Stimulated activated naive B cell treated with anti-CD40 and anti-IgM and Interleukin-4, amounts not matched to agents 10 μg/mL and 1 μg/mL and 100 μg/mL, for 72 hours (primary cell): ENCODE results near the gene SLC36A4.
"Not testable (repeated sequence)": the region's sequence is repeated elsewhere in the genome, so short reads cannot be mapped to it uniquely, and the experiment has no call there.

Experiments
- ATAC-seq, 2 donors: fragments of 150-1000 bp; cut with Tn5 transposase; replicated peaks; 2 replicates each; pipeline ENCODE4 v1.10.0; 2021; ENCODE audit warnings: moderate library complexity in 1 of 2
- DNase-seq: peaks from one replicate; pipeline ENCODE4 v3.0.0; 2021
- H3K27ac Mint-ChIP-seq: one replicate; pipeline ENCODE4 v1.8.0; 2022; ENCODE audit warnings: mild to moderate bottlenecking, mixed read lengths
- H3K27me3 Mint-ChIP-seq, 2 donors: one replicate each; pipeline ENCODE4 v1.8.0; 2022; ENCODE audit warnings: mixed read lengths in 2 of 2
- H3K36me3 Mint-ChIP-seq, 2 donors: one replicate each; pipeline ENCODE4 v1.8.0; 2022; ENCODE audit warnings: mixed read lengths in 2 of 2, mild to moderate bottlenecking in 1 of 2
- H3K4me1 Mint-ChIP-seq, 2 donors: one replicate each; pipeline ENCODE4 v1.8.0; 2022; ENCODE audit warnings: mixed read lengths in 2 of 2, mild to moderate bottlenecking in 1 of 2
- H3K4me3 Mint-ChIP-seq, 2 donors: one replicate each; pipeline ENCODE4 v1.8.0; 2022; ENCODE audit warnings: mild to moderate bottlenecking in 2 of 2, mixed read lengths in 2 of 2, moderate library complexity in 1 of 2
- H3K9me3 Mint-ChIP-seq, 2 donors: one replicate each; pipeline ENCODE4 v1.8.0; 2022; ENCODE audit warnings: mixed read lengths in 2 of 2, mild to moderate bottlenecking in 1 of 2

The SLC36A4 gene

DNA sequence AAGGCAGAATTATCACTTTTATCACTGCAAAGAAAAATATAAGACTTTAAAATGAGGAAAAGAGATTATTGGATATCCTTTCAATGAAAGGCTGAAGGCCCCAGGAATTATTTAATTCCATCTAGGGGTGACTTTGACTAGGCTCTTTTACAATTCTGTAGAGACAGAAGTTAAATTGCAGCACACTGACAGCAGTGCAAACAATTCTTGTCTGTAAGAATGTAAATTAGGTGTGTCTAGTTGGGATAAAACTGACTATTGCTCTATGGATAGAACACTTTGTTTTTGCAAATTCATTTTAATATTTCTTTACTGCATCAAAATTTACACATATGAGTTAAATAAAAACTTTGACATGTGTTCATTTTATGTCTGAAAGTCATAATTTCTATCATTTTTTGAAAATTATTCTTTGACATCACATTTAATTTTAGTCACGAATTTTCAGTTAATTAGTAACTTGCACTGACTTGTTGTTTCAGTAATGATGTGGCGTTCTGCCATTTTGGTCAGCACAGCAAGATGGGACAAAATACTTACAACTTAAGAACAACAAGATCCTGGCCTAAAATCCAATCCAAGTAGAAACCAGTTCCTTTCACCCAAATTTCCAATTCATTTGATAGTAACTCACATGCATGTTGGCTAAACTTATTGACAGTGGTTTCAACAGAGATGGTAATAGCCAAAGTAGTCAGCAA, 75.1 kb downstream of the SLC36A4 start:
- ATAC-seq: no peak
- peaks cover 18 to 28% of the 10 kb centered on the region in 2 donors for H3K27me3 Mint-ChIP-seq
- peaks cover 0 to 4% of the 10 kb centered on the region in 2 donors for H3K9me3 Mint-ChIP-seq

DNA sequence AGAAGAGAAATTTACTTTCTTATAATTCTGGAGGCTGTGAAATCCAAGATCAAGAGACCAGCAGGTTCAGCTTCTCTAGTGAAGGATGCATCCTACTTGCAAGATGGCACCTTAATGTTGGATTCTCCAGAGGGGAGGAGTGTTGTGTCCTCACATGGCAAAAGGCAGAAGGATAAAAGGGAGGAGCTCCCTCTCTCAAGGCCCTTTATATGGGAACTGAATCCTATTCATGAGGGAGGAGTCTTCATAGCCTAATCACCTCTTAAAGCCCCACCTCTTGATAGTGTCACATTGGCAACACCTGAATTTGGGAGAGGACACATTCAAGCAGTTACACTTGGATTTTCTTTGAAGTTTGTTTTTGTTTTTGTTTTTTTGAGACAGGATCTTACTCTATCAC, 79.5 kb downstream of the SLC36A4 start:
- no peaks in the 10 kb centered on the region for H3K9me3 Mint-ChIP-seq
- H3K36me3 Mint-ChIP-seq: no peaks in the 10 kb centered on the region
- H3K27me3 Mint-ChIP-seq: peaks cover 14 to 20% of the 10 kb centered on the region in 2 donors
- ATAC-seq (no peak), DNase-seq (no peak)
- H3K4me3 Mint-ChIP-seq: no peak overlapping the region
- H3K27ac Mint-ChIP-seq: no peak overlapping the region
- no peaks in the 10 kb centered on the region for H3K4me1 Mint-ChIP-seq

More for the DNA sequence above, 75.1 kb downstream of the SLC36A4 start:
- DNase-seq: no peak
- Mint-ChIP-seq H3K27ac (no peak overlapping the region), H3K36me3 (no peaks in the 10 kb centered on the region), H3K4me1 (no peaks in the 10 kb centered on the region), H3K4me3 (no peak overlapping the region)

DNA sequence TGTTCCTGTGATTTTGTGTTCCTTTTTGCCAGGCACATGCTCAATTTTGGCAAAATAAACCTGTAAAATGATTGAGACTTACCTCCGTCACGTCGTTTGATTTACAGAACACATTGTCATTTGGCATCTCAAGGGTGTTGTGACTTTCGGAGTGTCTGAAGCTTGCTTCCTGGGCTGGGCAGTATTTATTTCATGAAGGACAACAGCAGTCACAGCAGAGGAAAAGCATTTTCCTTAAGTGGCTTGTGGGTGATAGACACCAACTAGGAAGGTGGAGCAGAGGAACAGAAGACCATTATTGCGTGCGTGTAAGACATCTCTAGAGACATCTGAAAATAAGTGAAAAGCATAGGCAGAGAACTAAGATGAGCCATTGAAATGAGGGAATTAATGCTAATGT, 80.2 kb downstream of the SLC36A4 start:
- no peak overlapping the region for H3K27ac Mint-ChIP-seq
- H3K4me3 Mint-ChIP-seq: no peak overlapping the region
- no peaks in the 10 kb centered on the region for H3K4me1 Mint-ChIP-seq
- peaks cover 14 to 20% of the 10 kb centered on the region in 2 donors for H3K27me3 Mint-ChIP-seq
- no peaks in the 10 kb centered on the region for H3K36me3 Mint-ChIP-seq
- no peak for DNase-seq
- no peak for ATAC-seq
- no peaks in the 10 kb centered on the region for H3K9me3 Mint-ChIP-seq

DNA sequence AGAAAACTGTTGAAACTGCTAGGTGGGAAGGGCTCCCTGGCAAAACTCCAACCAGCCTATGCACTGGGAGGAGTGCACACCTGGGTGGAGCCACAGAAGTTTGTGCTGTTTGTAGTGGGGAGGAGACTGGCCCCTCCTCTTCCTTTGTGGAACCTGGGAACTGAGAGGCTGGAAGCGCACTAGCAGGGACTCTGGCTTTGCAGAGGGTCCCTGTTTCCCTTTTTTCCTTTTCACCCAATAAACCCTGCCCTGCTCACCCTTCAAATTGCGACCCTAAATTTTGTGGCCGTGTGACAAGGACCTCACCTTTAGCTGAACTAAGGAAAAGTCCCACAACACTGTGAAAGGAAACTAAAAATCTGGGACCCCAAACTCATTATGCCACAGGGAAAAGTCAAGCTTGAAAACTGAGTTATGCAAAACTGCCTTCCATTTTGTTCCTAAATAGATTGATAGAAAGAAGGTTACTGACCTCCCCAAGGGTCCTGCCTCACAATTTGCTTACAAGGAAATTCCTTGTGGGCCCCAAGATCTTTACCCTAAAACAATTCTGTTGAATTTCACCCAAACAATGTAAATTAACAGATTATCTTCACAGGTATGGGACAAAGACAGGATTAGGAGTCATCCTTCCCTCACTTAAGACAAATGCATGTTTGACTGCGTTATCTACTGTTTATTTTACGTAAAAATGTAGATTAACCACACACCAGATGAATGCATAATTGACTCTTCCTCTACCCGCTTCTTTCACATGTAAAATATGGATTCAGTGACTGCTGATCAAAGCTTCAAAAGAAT, 81.0 kb downstream of the SLC36A4 start:
- Mint-ChIP-seq H3K36me3 (no peaks in the 10 kb centered on the region), H3K27me3 (peaks cover 19 to 26% of the 10 kb centered on the region in 2 donors), H3K27ac (no peak overlapping the region), H3K4me1 (no peaks in the 10 kb centered on the region), H3K9me3 (no peaks in the 10 kb centered on the region), H3K4me3 (no peak overlapping the region)
- no peak for DNase-seq
- no peak for ATAC-seq

DNA sequence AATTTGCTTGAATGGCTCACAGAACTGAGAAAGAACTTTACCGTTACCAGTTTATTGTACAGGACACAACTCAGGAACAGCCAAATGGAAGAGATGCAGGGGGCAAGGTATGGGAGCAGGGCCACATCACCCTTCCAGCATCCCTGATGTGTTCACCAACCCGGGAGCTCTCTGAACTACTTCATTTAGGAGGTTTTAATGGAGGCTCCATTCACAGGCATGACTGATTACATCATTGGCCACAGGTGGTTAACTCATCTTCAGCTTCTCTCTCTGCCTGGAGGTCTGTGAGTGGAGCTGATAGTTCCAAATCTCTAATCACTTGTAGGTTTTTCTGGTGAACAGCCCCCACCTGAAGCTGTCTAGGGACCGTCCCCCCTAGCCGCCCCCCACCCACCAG, 83.5 kb downstream of the SLC36A4 start:
- no peak for ATAC-seq
- Mint-ChIP-seq H3K4me3 (no peak overlapping the region), H3K9me3 (peaks cover 0 to 7% of the 10 kb centered on the region in 2 donors), H3K27me3 (peaks cover 17 to 22% of the 10 kb centered on the region in 2 donors), H3K4me1 (no peaks in the 10 kb centered on the region), H3K27ac (no peak overlapping the region), H3K36me3 (no peaks in the 10 kb centered on the region)
- no peak for DNase-seq

DNA sequence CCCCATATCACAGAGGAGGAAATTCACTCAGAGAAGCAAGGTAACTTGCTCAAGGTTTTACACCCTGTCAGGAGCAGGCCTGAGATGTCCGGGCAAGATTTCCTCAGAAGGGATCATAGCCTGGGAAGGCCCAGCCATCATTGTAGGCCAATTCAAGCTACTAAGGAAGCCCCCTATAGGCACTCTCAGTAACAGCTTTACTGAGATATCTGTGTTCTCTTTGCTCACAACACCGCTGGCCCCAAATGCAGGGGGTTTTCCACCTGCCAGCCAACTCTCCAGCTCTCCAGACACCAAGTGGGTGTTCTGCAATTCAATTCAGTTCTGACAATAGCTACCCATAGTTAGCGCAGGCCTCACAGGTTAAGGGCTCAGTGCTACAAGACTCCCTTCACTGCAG, 84.0 kb downstream of the SLC36A4 start:
- Mint-ChIP-seq H3K9me3 (peaks cover 0 to 7% of the 10 kb centered on the region in 2 donors), H3K27ac (no peak overlapping the region), H3K27me3 (peaks cover 14 to 18% of the 10 kb centered on the region in 2 donors), H3K36me3 (no peaks in the 10 kb centered on the region), H3K4me1 (no peaks in the 10 kb centered on the region), H3K4me3 (no peak overlapping the region)
- ATAC-seq (no peak), DNase-seq (no peak)

DNA sequence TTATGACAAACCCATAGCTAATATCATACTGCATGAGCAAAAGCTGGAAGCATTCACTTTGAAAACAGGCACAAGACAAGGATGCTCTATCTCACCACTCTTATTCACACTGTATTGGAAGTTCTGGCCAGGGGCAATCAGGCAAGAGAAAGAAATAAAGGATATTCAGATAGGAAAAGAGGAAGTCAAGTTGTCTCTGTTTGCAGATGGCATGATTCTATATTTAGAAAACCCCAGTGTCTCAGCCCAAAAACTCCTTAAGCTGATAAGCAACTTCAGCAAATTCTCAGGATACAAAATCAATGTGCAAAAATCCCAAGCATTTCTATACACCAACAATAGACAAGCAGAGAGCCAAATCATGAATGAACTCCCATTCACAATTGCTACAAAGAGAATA, 86.6 kb downstream of the SLC36A4 start:
- not testable (repeated sequence) for DNase-seq, H3K4me3 Mint-ChIP-seq, H3K9me3 Mint-ChIP-seq, ATAC-seq, H3K27ac Mint-ChIP-seq, H3K36me3 Mint-ChIP-seq, H3K27me3 Mint-ChIP-seq, H3K4me1 Mint-ChIP-seq

DNA sequence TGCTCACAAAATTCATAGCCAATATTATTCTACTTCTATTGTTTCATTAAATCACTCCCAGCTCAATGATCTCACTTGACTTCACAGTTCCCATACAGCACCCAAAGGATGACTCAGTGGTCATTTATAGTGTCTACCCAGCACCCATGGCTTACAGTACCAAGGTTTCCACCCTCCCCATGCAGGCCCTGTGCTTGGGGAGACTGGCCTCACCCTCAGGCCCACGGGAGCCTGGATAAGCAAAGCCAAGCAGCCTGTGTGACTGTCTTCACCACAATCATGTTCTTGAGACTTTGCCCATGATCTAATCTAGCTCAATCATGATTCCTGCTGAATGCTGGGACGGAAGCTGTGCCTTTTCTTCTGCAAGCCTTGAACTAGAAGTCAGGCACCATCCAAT, 97.6 kb downstream of the SLC36A4 start:
- ATAC-seq: no peak
- no peak overlapping the region for H3K4me3 Mint-ChIP-seq

DNA sequence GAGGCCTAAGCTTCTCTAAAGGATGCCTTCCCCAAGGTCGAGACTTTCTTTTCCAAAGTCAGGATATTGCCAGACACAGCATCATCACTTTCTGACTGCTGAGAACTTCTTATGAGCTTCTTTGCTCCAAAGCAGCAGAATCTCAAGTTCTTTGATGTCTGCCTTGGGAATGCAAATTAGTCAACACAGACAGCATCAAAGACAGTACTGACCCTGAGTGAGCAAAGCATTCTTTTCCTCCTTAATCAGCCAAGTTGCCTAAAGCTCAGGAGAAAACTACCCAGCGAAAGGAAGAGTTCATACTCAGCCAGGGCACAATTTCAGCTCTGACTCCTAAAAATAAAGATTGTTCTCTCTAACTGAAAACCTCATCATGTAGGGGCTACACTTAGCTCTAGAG, 98.0 kb downstream of the SLC36A4 start:
- no peak for DNase-seq
- ATAC-seq: no peak
- Mint-ChIP-seq H3K4me3 (no peak overlapping the region), H3K27me3 (no peaks in the 10 kb centered on the region), H3K9me3 (peaks cover 15 to 23% of the 10 kb centered on the region in 2 donors), H3K27ac (no peak overlapping the region), H3K4me1 (no peaks in the 10 kb centered on the region), H3K36me3 (no peaks in the 10 kb centered on the region)

More for the DNA sequence above, 97.6 kb downstream of the SLC36A4 start:
- Mint-ChIP-seq H3K27me3 (no peaks in the 10 kb centered on the region), H3K9me3 (peaks cover 12 to 19% of the 10 kb centered on the region in 2 donors), H3K27ac (no peak overlapping the region), H3K4me1 (no peaks in the 10 kb centered on the region), H3K36me3 (no peaks in the 10 kb centered on the region)
- DNase-seq: no peak
